NB4 (cell line): ENCODE results near the gene FCF1.

ENCODE experiments used
- DNase-seq: peaks from one replicate; pipeline ENCODE4 v3.0.0; 2010; ENCODE audit warnings: low read depth
- H3K4me3 ChIP-seq: one replicate; pipeline ENCODE4 v1.5.1; 2011; ENCODE audit warnings: mild to moderate bottlenecking, low read depth, low read length, moderate library complexity
- CTCF ChIP-seq: IDR thresholded peaks from one replicate; pipeline ENCODE4 v1.5.1; 2012; ENCODE audit warnings: low read depth, low read length
- MAX ChIP-seq: IDR thresholded peaks from 2 replicates; pipeline ENCODE4 v1.6.1; 2011; ENCODE audit warnings: low read depth, low read length
- MYC ChIP-seq: IDR thresholded peaks from 2 replicates; pipeline ENCODE4 v1.6.1; 2011; ENCODE audit warnings: low read depth, low read length
- POLR2A ChIP-seq: IDR thresholded peaks from 2 replicates; pipeline ENCODE4 v1.6.1; 2011; ENCODE audit warnings: mild to moderate bottlenecking; ENCODE audit not compliant: insufficient read length; ENCODE audit errors: extremely low read depth

FCF1 gene

GRCh38 chr14:74670726-74671411 lies 42.1 kb upstream of the FCF1 start:
- no peak for DNase-seq
- H3K4me3 ChIP-seq: no peak overlapping the region
- TF ChIP-seq MAX (no peak), POLR2A (no peak), CTCF (no peak), MYC (no peak)

GRCh38 chr14:74671789-74672188 lies 41.2 kb upstream of the FCF1 start:
- no peak for DNase-seq
- no peak overlapping the region for H3K4me3 ChIP-seq
- TF ChIP-seq POLR2A (no peak), MYC (no peak), MAX (no peak)

- no peak overlapping the region for H3K4me3 ChIP-seq
- TF ChIP-seq POLR2A (no peak), MYC (no peak), CTCF (no peak)
- no peak for DNase-seq
These were observed 39.2 kb upstream of the FCF1 start for GRCh38 chr14:74673768-74674167.

- no peak overlapping the region for H3K4me3 ChIP-seq
- no peak for DNase-seq
- TF ChIP-seq MAX (no peak), MYC (no peak), CTCF (no peak), POLR2A (no peak)
These were observed 37.7 kb upstream of the FCF1 start for GRCh38 chr14:74675219-74675618.

GRCh38 chr14:74682169-74682952 lies 30.6 kb upstream of the FCF1 start:
- TF ChIP-seq CTCF (no peak), POLR2A (no peak), MYC (no peak), MAX (no peak)
- H3K4me3 ChIP-seq: no peak overlapping the region
- DNase-seq: no peak

GRCh38 chr14:74683406-74683805 lies 29.5 kb upstream of the FCF1 start:
- TF ChIP-seq MYC: no peak
- TF ChIP-seq MAX: no peak
- no peak for TF ChIP-seq CTCF
- TF ChIP-seq POLR2A: no peak
- no peak overlapping the region for H3K4me3 ChIP-seq
- peak; percentile 31 for DNase-seq
